Superior temporal gyrus (tissue), 1 donor: ENCODE data around the gene C11orf21.

ENCODE experiments used
- DNase-seq: peaks from one replicate; pipeline ENCODE4 v3.0.0-alpha.2; 2016; ENCODE audit errors: extremely low spot score

The C11orf21 gene

DNA sequence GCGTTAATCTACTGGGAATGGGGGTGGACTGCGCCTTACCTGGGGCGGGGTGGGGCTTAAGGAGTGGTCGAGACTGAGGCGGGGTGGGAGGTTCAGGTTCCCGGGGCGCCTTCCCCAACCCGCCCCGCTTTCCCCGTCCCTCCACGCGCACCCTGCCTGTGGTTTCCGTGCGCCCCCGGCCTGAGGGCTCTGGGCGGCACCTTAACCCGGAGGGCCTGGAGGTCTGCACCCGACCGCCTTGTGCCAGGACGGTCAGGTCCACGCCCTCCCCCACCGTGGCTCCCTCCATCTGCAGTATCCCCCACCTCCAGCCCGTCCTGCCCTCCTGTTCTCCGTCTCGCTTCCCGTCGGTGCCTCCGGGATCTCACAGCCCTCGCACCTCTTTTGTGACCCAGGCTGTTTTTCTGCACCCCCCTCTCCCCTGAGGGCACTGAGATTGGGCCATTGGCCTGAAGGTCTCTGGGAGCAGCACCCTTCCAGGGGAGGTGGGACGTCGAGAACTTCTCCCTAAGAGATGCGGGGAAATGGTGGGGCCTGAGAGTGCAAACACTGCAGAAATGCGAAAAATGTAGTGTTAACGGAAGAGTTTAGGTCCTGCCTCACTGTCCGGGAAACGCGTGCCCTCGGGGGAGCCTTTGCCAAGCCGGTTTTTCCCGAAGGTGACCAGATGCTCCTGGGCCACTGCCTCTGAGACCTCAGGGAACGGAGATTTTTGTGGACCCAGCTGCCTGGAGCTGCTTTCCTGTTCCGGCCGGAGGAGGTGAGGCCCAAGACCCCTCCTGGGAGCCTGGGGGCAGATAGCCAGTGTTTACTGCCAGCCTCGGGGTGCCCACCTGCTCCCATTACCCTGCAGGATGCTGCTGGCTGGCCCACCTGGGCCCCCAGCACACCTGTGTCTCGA lies 30.1 kb downstream of the C11orf21 start:
- no peak for DNase-seq

DNA sequence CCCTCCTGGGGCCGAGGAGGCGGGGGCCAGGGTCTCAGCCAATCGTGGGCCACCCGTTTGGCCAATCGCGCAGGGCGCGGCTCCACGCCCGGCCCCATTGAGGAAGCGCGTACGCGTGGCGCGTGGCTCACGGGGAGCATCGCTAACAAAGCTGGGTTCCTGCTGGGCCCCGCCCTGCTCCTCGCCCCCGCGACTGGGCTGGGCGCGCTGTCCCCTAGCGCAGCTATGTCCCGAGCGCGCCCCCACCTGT lies 30.7 kb downstream of the C11orf21 start:
- no peak for DNase-seq

DNA sequence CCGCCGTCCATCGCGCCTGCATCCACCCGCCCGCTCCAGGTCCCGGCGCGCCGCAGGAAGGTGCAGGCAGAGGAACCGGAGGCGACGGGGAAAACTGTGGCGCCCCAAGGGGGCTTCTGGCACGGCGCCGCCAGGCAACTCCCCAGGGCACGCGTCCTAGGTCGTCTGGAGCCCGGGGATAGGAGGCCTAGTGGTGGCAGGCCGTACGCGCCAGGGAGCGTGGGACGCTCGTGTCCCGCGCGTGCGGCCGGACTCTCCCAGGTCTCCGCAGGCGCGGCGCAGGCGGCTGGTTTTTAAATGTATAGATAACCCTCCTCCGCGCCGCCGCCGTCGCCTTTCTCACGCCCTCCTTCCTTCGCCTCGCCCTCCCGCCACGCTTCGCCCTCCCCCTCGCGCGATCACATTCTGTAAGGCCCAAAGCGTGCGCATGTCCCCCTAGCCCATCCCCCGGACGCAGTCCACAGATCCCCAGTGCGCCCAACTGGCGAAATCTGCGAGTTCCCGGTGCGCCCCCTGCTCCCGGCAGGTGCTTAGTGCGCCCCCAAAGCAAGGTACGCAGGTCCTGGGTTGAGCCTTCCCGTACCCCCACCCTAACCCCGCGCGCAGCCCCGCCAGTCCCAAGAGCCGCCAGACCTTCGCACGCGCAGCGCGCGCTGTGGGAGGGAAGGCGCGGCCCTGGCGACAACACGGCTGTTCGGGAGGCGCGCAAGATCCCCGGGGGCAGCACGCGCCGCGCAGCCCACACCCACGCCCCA lies 31.2 kb downstream of the C11orf21 start, which contains the start of gene ASCL2:
Gene ASCL2 (minus strand): TSS at position 267 of the 755 bp plus-strand sequence. CDS start 256 bp downstream, at position 11.
- DNase-seq, result no peak

DNA sequence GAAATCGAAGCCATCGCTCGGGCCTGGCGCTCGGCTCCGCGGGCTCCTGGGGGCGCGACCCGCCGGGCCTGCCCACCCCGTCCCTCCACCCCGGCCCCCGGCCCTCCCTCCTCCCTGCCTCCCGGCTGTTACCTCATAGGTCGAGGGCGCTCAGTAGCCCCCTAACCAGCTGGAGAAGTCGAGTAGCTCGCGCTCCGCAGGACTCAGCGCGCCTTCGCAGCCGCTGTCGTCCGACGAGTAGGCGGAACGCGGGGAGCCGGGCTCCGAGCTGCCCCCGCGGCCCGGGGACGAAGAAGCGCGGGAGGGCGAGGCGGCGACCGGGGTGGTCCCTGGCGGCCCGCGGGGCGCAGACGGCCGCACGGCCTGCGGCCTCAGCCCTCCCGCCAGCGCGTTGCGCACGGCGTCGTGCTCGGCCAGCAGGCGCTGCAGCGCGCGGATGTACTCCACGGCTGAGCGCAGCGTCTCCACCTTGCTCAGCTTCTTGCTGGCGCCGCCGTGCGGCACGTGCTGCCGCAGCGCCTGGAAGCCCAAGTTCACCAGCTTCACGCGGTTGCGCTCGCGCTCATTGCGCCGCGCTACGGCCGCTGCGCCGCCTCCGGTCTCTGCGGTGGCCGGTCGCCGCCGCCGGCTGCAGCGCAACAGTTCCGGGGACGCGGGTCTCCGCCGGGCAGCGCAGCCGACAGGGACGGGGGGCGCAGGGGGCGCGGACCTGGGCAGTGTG lies 32.0 kb downstream of the C11orf21 start:
- DNase-seq, result no peak

DNA sequence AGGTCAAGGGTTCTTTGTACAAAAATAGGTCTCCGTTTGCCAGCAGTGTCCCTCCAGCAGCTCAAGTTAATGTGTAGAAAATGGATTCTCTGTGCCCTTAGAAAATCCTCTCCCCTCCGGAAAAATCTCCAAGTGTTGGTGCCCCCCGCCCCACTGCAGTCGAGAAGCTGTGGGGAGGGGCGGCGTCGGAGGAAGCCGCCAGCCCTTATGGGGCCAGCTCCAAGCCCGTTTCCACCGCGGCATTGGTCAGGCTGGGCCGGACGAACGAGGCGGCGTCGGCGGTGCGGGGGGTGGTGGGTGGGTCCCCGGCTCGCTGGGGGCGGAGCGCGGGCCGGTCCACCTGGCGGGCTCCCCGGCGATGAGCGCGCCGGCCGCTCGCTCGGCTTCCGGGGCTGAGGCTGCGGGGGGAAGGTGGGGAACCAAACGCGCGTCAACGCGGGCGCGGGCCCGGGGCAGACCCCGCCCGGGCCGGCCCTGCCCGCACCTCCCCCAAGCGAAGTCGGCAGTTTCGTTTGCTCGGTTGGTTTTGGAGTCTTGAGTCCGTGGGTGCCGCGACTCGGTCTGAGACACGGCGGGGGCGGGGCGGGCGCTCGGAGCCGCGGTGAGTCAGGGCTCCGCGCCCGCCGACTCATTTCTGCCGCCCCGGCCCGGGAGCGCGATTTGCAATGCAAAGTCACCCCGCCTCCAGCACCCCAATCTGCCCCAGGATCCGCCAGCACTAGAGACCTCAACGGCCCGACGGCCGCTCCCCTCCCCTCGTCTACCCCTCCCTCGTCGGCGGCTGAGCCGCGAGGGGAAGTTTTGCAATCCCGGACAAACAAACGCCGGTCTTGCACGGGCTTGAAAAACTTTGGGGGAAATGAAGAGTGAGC lies 32.8 kb downstream of the C11orf21 start:
- no peak for DNase-seq

DNA sequence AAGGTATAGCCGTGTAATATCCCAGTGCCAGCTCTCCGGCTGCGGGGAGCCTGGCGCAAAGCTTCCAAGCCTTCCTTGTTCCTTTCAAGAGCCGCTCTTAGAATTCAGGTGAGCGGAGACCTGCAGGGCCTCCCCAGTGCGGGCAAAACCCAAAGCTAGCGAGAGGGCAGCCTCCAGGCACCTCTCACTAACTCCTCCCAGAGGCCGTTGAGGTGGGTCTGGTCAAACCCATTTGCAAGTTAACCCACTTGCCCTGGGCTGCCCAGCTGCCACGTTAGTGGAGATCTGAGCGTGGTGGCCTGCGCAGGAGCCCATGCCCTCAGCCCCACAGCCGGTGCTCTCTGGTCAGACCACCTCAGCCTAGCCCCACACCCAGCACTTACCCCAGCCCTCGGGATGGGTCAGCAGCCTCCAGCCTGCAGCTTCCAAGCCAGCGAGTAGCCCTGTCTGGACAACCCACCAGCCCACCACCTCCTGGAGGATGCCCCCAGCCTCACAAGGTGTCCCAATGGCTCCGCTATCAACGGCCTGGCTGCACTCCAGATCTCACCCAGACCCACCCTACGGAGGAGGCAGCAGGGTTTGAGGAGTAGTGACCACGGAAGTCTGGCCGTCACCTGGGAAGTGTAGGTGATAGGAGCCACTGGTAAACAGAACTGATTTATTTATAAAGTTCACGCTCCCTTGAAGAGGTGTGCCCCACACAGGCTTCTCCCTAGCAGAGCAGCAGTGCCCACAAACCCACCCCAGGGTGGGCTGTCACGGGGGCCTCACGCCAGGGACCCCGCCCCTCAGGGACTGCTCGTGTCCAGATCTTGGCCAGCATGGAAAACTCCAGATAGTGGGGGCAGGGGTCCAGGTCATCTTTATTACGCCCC lies 33.6 kb downstream of the C11orf21 start:
- DNase-seq, result no peak

DNA sequence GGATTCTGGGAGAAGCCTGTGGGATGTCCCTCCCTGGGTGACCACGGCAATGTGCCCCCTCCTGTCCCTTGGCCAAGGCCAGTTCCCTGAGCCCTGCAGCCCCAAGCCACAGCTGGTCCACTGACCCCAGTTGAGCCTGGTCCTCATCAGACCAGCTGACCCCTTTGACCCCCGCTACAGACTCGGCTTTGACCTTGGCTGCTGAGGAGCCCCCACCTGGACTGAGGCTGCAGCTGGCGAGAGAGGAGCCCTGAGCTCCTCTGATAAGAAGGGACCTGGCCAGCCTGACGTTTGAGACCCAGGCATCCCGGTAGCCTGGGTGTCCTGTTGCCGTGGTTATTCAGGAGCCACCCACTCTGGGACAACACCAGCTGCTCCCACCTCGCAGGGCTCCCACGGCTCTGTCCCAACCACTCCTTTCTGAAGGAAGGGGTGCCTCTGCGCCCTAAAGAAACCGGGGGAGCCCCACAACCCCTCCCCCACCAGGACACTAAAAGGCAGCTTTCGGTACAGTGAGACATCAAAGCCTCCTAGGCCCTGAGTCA lies 34.3 kb downstream of the C11orf21 start:
- no peak for DNase-seq

DNA sequence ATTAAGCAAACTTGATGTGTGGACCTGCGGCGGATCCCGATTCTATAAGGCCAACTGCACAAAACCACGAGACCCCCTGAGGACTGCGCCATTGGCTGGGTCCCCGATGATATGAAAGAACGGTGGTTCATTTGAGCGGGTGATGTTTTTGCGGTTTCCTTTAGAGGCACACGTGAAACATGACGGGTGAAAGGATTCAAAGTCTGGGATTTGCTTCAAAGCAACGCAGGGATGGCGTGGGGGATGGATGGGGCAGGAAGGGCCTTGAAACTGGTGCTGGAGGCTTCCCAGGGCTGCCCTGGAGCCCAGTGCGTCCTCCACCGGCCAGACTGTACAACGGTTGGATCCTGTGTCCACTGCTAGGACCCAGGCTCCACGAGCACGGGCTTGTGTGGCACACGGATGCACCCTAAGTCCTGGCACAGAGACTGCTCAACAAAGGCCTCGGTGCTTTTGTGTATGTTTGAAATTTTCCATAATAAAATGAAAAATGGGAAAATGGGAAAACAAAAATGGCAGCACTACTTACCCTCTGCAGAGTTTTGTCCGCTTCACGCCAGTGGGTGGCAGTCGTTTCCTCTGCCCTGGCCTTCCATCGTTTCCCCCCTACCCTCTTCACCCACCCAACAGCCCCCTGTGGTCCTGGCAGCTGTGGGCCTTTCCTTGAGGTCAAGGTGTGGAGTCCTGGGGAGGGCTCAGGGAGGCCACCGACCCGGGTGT lies 35.0 kb downstream of the C11orf21 start:
- DNase-seq, result no peak

DNA sequence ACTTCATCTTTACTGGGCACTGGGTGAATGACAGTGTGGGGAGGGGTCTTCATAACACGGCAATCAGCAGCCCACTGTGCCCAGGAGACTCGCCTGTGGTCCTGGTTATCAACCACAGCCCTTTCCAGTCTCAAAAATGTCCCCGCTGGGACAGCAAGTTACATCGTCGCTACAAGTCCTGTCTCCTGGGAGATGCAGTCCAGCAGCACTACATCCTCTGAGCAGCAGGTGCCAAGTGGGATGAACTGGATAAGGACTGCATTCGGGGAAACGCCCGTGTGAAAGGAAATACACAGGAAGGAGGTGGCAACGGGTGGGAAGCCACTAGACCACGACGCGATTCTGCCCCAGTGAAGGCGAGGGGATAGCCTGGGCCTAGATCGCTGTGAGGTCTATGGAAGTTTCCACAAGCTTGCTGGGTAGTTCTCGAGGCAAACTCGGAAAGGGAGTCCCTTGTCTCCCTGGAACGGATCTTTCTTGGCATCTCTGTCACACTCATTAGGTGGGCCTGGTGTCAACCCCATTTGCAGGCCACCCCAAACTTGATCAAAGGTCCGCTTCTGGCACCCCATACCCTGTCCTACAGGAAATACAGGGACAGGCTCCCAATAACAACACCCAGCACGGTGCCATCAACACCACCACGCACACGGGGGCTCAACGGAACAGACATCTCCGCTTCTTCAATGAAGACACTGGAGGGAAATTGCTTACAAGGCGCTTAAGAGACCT lies 35.7 kb downstream of the C11orf21 start:
- DNase-seq, result no peak

DNA sequence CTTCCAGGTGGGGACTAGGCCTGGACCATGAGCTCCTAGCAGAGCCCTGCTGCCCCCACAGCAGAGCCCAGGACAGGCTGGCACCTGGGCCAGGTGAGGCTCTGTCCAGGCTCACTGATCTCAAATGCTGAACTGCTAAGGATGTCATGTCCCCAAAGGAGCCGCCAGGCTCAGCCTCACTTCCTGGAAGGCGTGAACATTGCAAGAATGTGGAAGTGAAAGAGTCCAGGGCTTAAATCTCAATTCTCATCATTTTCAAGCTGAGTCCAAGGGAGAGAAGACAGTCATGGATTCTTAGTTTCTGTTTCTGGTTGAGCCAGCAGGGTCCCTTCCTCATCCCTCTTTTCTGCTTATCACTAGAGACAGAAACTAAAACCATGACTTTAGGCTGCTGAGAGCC lies 36.3 kb downstream of the C11orf21 start:
- peak; percentile 14 for DNase-seq

DNA sequence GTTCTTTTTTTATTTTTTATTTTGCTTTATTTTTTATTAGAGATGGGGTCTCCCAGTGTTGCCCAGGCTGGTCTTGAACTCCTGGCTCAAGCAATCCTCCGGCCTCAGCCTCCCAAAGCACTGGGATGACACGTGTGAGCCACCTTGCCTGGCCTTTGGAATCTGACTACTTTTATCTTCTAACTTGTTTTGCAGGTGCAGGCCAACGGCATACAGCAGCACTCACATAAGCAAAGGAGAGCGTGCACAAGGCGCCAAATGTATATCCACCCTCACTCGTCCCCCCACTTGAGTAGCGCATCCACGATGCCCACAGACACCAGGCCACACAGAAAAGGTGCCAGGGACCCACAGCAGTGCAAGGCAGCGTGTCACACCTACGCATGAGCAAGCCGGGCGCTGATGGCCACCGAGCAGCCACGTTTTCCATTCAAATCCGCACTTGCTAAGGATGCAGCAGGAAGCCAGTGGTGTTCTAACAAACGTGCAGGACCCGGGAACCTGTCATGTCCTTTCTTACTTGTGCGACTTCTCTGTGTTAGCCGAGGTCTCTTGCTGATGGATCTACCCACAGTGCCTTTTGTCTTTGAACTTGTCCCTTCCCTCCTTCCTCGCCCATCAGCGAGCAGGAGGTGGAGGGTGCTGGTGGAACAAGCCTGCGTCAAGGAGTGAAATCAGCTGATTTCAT lies 37.2 kb downstream of the C11orf21 start:
- no peak for DNase-seq

DNA sequence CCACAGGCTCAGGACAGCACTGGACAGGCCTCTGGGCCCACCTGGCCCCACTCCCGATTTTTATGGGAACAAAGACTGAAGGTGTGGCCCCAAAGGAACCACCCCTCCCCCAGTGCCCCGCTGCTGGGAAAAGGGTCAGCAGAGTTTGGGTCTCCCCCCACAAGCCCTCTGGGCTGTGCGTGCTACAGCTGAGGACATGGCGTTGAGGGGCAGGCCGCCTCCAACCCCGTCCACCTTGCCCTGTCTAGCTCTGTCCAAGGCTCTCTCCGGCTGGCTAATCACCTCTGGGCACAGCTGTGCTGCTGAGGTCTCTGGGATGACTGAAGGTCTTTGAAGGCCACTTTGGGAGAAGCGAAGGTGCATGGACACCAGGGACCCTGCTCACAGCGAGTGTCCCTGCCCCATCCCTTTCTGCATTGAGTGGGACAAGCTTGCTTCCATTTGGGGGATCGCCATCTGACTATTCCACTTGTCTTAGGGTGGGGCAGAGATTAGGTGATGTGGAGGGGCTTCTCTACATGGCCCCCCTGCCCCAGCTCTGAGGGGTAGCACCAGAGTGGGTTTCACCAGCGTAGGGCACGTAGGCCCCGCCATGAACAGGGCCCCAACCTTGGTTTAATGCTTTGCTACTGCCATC lies 37.9 kb downstream of the C11orf21 start:
- no peak for DNase-seq

DNA sequence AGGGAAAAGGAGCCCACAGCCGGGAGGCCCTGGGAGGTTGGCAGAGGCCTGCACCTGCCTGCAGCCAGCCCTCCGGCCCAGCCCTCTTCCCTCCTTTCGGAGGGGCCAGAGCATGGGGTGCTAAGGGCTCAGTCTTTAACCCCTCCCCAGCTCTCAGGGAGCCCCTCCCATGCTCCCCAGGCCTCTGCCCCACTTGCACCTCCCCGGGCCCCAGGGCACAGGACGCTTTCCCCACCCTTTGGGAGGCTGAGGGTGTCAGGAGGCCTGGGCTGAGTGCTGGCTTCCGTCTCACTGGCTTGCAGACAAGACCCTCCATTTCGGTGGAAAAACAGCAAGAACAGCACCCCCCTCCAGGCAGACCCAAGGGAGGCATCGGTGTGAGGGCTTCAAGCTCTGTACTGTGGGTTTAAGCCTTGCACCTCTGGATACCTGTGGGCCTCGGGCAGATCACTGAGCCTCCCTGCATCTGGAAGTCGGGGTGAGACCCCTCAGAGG lies 38.6 kb downstream of the C11orf21 start:
- no peak for DNase-seq

DNA sequence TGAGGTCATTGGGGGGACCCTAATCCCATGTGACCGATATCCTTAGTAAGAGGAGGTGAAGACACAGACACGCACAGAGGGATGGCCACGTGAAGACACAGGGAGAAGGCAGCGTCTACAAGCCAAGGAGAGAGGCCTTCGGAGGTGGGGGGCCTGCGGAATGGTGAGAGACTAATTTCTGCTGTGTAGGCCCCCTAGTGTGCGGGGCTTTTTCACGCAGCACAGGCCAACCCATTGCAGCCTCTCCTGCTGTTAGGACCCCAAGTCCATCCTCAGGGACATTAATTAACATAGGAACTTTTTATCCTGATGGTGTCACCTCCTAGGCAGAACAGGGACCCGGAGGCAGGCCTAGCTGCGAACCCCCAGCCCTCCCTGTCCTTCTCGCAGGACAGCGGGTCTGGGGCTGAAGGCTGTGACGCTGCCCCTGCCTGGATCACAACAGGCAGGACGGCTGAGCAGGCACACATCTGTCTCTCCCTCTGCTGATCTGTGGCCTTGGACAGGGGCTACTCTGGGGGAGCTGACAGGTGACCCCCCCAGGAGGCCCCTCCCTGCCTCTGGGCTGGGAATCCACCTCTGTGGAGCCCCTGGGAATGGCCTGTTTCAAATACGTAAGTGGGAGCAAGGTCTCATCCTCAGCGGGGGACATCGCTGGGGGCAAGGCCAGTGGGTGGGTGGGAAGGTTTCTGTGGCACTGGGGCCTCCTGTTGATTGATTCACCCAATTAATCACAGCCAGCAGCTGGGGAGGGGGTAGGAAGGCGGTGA lies 39.2 kb downstream of the C11orf21 start:
- no peak for DNase-seq

DNA sequence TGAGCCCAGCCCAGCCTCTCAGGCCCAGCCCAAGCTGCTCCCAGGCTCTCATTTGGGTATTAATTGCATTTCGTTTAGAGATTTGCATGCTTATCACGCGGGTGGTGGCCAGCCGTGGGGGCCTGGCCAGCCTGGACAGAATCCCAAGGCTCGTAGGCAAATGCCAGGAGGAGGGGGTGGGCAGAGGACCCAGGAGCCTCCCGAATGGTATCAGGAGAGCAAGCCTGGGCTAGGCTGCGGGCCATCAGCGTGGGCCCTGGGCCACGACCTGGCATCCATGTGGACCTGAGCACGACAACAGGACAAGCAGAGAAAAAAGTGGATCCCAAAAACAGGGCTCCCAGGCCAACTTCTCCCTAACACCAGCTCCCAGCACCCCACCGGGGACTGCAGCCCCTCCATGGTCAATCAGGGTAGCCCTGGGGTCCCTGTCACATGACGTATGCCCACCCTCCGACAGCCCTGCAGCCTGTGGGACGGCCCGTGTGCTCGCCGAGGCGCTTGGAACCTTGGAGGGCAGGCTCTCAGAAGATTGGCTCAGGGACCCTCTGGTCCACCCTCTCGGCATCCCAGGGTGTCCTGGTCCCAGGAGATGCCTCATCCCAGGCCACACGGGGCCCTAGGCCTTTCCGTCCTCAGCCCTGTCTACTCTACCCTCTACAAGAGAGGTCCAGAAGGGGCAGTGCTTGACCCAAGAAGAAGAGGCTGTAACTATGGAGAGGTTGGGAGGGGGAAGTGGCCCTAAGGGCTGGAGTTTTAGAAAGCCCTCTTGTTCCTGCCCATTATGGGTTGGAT lies 40.1 kb downstream of the C11orf21 start:
- DNase-seq, result no peak
